GM18909 (cell line): ENCODE measurements around the gene KPNA4.
"Not testable (repeated sequence)": the region's sequence is repeated elsewhere in the genome, so short reads cannot be mapped to it uniquely, and the experiment has no call there.

Source experiments
- ATAC-seq: cut with Tn5 transposase; IDR thresholded peaks from one replicate; pipeline ENCODE4 v1.9.1; 2021; ENCODE audit warnings: mild to moderate bottlenecking; ENCODE audit not compliant: unreplicated experiment, poor library complexity

KPNA4 gene

GRCh38 chr3:160458151-160458550 lies 107.2 kb downstream of the KPNA4 start:
- no peak for ATAC-seq

GRCh38 chr3:160455846-160456245 lies 109.5 kb downstream of the KPNA4 start:
- ATAC-seq = no peak

- ATAC-seq = no peak
Measured at GRCh38 chr3:160454995-160455394, 110.4 kb downstream of the KPNA4 start.

GRCh38 chr3:160452251-160452650 lies 113.1 kb downstream of the KPNA4 start:
- not testable (repeated sequence) for ATAC-seq

GRCh38 chr3:160451602-160452001 lies 113.8 kb downstream of the KPNA4 start:
- no peak for ATAC-seq

GRCh38 chr3:160450846-160451245 lies 114.5 kb downstream of the KPNA4 start:
- ATAC-seq = no peak

- ATAC-seq = peak; percentile 96
Measured at GRCh38 chr3:160449636-160450598, 115.5 kb downstream of the KPNA4 start, which contains the start of gene TRIM59. TSS of gene TRIM59 (minus strand) at chr3:160449786. CDS start at chr3:160439183, 10,603 bp downstream.

GRCh38 chr3:160448845-160449635 lies 116.3 kb downstream of the KPNA4 start:
- ATAC-seq = peak; percentile 41

GRCh38 chr3:160447544-160447943 lies 117.8 kb downstream of the KPNA4 start:
- no peak for ATAC-seq

- no peak for ATAC-seq
Measured at GRCh38 chr3:160446522-160447056, 118.8 kb downstream of the KPNA4 start.

- no peak for ATAC-seq
Measured at GRCh38 chr3:160445854-160446253, 119.5 kb downstream of the KPNA4 start.
